Hepatocyte (in vitro differentiated cells): Measurements from ENCODE around the gene RASGEF1C. TPM values are rescaled to one million over a fixed set of nuclear protein-coding genes. Genes with fewer than 3 reads are reported as not detected.

Experiments used
- DNase-seq: peaks from one replicate; pipeline ENCODE4 v3.0.0-alpha.2; 2016; ENCODE audit warnings: low spot score
- H2AFZ ChIP-seq: fragments of 200-600 bp; sonication (generic); 2 replicates; pipeline ENCODE4 v1.6.0; 2016; ENCODE audit warnings: antibody characterized with exemption, mild to moderate bottlenecking
- H3K27ac ChIP-seq: fragments of 200-600 bp; sonication (generic); 2 replicates; pipeline ENCODE4 v1.5.1; 2016; ENCODE audit warnings: mild to moderate bottlenecking
- H3K27me3 ChIP-seq: fragments of 200-600 bp; sonication (generic); 2 replicates; pipeline ENCODE4 v1.6.1; 2016
- H3K36me3 ChIP-seq: fragments of 200-600 bp; sonication (generic); replicated peaks from 2 replicates; pipeline ENCODE4 v1.5.1; 2016; ENCODE audit warnings: low read depth; ENCODE audit not compliant: insufficient read depth
- H3K4me1 ChIP-seq: fragments of 200-600 bp; sonication (generic); 2 replicates; pipeline ENCODE4 v1.5.1; 2016; ENCODE audit warnings: mild to moderate bottlenecking, moderate library complexity; ENCODE audit not compliant: insufficient read depth
- H3K4me2 ChIP-seq: fragments of 200-600 bp; sonication (generic); 2 replicates; pipeline ENCODE4 v1.6.0; 2016
- H3K4me3 ChIP-seq: fragments of 200-600 bp; sonication (generic); 2 replicates; pipeline ENCODE4 v1.5.1; 2016; ENCODE audit warnings: mild to moderate bottlenecking
- H3K79me2 ChIP-seq: fragments of 200-600 bp; sonication (generic); 2 replicates; pipeline ENCODE4 v1.6.0; 2017; ENCODE audit warnings: mild to moderate bottlenecking
- H3K9me2 ChIP-seq: fragments of 200-600 bp; sonication (generic); replicated peaks from 2 replicates; pipeline ENCODE4 v1.6.0; 2017; ENCODE audit warnings: mild to moderate bottlenecking; ENCODE audit not compliant: insufficient read depth
- H3K9me3 ChIP-seq: fragments of 200-600 bp; sonication (generic); 2 replicates; pipeline ENCODE4 v1.5.1; 2016; ENCODE audit warnings: low read depth, mild to moderate bottlenecking
- H4K20me1 ChIP-seq: fragments of 200-600 bp; sonication (generic); 2 replicates; pipeline ENCODE4 v1.6.0; 2016; ENCODE audit warnings: mild to moderate bottlenecking; ENCODE audit not compliant: insufficient read depth, poor library complexity, severe bottlenecking
- CTCF ChIP-seq: fragments of 200-600 bp; sonication (generic); IDR thresholded peaks from 2 replicates; pipeline ENCODE4 v1.5.1; 2016; ENCODE audit warnings: antibody characterized with exemption, mild to moderate bottlenecking; ENCODE audit not compliant: poor library complexity
- EZH2 ChIP-seq: fragments of 200-600 bp; sonication (generic); IDR thresholded peaks from 2 replicates; pipeline ENCODE4 v1.6.1; 2016; ENCODE audit warnings: antibody characterized with exemption, mild to moderate bottlenecking, borderline replicate concordance
- EZH2phosphoT487 ChIP-seq: fragments of 200-600 bp; sonication (generic); IDR thresholded peaks from one replicate; pipeline ENCODE4 v1.6.1; 2018; ENCODE audit warnings: antibody characterized with exemption, mild to moderate bottlenecking, low read depth, moderate library complexity; ENCODE audit not compliant: unreplicated experiment, severe bottlenecking
- WGBS: methylation state at CpG from one replicate; pipeline ENCODE4 v1.1.6; 2016; ENCODE audit warnings: low lambda C conversion rate; ENCODE audit errors: missing lambda C conversion rate; 5-methylcytosine and 5-hydroxymethylcytosine counted together
- polyA plus RNA-seq: library from polyadenylated mRNA; unstranded; fragments of >200 nt; fragmentation: Nextera tagmentation; extraction: Ambion mirVana; gene quantifications from 2 replicates; pipeline ENCODE4 v1.2.1, GENCODE V29; 2016
- total RNA-seq: library from RNA; depleted of rRNA; stranded (reverse); fragments of >200 nt; gene quantifications from 2 replicates; pipeline ENCODE4 v1.2.3, GENCODE V29; 2014

The RASGEF1C gene
- total and polyA plus RNA-seq, 2 experiments from 2014 or later = not detected

- Histone ChIP-seq H3K4me2 (no peak overlapping the region), H3K4me3 (no peak overlapping the region), H3K27me3 (no peaks in the 10 kb centered on the region), H3K36me3 (no peaks in the 10 kb centered on the region), H4K20me1 (no peaks in the 10 kb centered on the region), H3K27ac (no peak overlapping the region), H3K4me1 (no peaks in the 10 kb centered on the region), H3K9me2 (no peaks in the 10 kb centered on the region), H2AFZ (no peak overlapping the region), H3K9me3 (peaks cover 7% of the 10 kb centered on the region), H3K79me2 (no peaks in the 10 kb centered on the region)
- no peak for DNase-seq
- 94% methylated on average over 4 of the region's 4 CpGs for WGBS
- TF ChIP-seq CTCF = no peak
- no peak for TF ChIP-seq EZH2
- no peak for TF ChIP-seq EZH2phosphoT487
These were observed 41.3 kb upstream of the RASGEF1C start for GRCh38 chr5:180250329-180250728.

DNA sequence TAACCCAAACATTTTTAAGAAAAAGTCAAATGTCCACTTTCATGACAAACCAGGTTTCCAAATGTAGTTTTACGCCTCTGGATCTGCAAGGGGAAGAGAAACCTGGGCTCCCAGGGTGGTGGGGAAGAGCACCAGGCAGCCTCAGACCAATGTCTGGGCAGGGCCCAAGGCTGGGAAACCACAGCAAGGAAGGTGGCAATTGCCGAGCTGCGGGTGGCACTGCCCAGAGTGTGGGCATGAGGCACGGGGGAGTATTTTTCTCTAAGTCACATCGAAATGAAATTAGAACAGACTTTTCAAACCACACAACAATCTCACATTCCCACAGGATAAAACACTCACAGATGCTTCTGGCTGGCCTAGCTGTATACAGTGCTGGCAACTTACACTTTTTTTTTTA is 32.6 kb upstream of the RASGEF1C start:
- Histone ChIP-seq H3K9me3 (no peaks in the 10 kb centered on the region), H3K79me2 (no peaks in the 10 kb centered on the region), H3K36me3 (no peaks in the 10 kb centered on the region), H3K4me1 (no peaks in the 10 kb centered on the region), H3K27ac (no peak overlapping the region), H4K20me1 (no peaks in the 10 kb centered on the region), H3K9me2 (no peaks in the 10 kb centered on the region), H3K4me3 (no peak overlapping the region), H3K27me3 (no peaks in the 10 kb centered on the region), H3K4me2 (no peak overlapping the region), H2AFZ (no peak overlapping the region)
- DNase-seq = no peak
- 94% methylated on average over 5 of the region's 5 CpGs for WGBS
- no peak for TF ChIP-seq CTCF
- no peak for TF ChIP-seq EZH2phosphoT487
- no peak for TF ChIP-seq EZH2

GRCh38 chr5:180238631-180239030 is 29.6 kb upstream of the RASGEF1C start:
- TF ChIP-seq EZH2 = no peak
- TF ChIP-seq EZH2phosphoT487 = no peak
- no peak for TF ChIP-seq CTCF
- Histone ChIP-seq H3K27me3 (no peaks in the 10 kb centered on the region), H3K36me3 (no peaks in the 10 kb centered on the region), H3K9me2 (no peaks in the 10 kb centered on the region), H4K20me1 (no peaks in the 10 kb centered on the region), H3K4me3 (no peak overlapping the region), H3K9me3 (no peaks in the 10 kb centered on the region), H3K4me1 (no peaks in the 10 kb centered on the region), H3K79me2 (no peaks in the 10 kb centered on the region), H3K27ac (no peak overlapping the region), H2AFZ (no peak overlapping the region), H3K4me2 (no peak overlapping the region)
- WGBS = 88% methylated on average over 2 of the region's 2 CpGs
- DNase-seq = no peak

GRCh38 chr5:180235846-180236245 is 26.8 kb upstream of the RASGEF1C start:
- Histone ChIP-seq H4K20me1 (no peaks in the 10 kb centered on the region), H3K27me3 (no peaks in the 10 kb centered on the region), H3K9me3 (no peaks in the 10 kb centered on the region), H3K4me2 (no peak overlapping the region), H3K4me3 (no peak overlapping the region), H3K27ac (no peak overlapping the region), H2AFZ (no peak overlapping the region), H3K36me3 (no peaks in the 10 kb centered on the region), H3K79me2 (no peaks in the 10 kb centered on the region), H3K9me2 (no peaks in the 10 kb centered on the region), H3K4me1 (peaks cover 7% of the 10 kb centered on the region)
- no peak for DNase-seq
- TF ChIP-seq EZH2 (no peak), CTCF (no peak), EZH2phosphoT487 (no peak)
- WGBS = 93% methylated on average over 1 of the region's 1 CpG
